Hepatocyte (in vitro differentiated cells): ENCODE data around the gene LRRC8A.

Source experiments
- CTCF ChIP-seq: fragments of 200-600 bp; sonication (generic); IDR thresholded peaks from 2 replicates; pipeline ENCODE4 v1.5.1; 2016; ENCODE audit warnings: antibody characterized with exemption, mild to moderate bottlenecking; ENCODE audit not compliant: poor library complexity
- EZH2 ChIP-seq: fragments of 200-600 bp; sonication (generic); IDR thresholded peaks from 2 replicates; pipeline ENCODE4 v1.6.1; 2016; ENCODE audit warnings: antibody characterized with exemption, mild to moderate bottlenecking, borderline replicate concordance

GRCh38 chr9:128884164-128884563 is 2.2 kb downstream of the LRRC8A start:
- no peak for TF ChIP-seq CTCF
- TF ChIP-seq EZH2 = no peak
